Testis (tissue), 2 donors: Measurements from ENCODE around the gene AHCYL2.

Experiments used
- CTCF ChIP-seq, 3 experiments: fragments of 450-650 bp in 2 of 3; fragments of 200-600 bp in 1 of 3; sonication (generic) in 1 of 3; IDR thresholded peaks; one replicate each; pipeline ENCODE4 v1.5.1; 2016 to 2019; ENCODE audit warnings: antibody characterized with exemption in 3 of 3, mild to moderate bottlenecking in 2 of 3, moderate library complexity in 1 of 3
- POLR2A ChIP-seq: fragments of 450-650 bp; IDR thresholded peaks from one replicate; pipeline ENCODE4 v1.6.1; 2017; ENCODE audit warnings: antibody characterized with exemption, mild to moderate bottlenecking, moderate library complexity

GRCh38 chr7:129315960-129316359, 91.1 kb downstream of the AHCYL2 start:
- no peak for TF ChIP-seq CTCF (IDR thresholded peaks at IDR 0.05)
- no peak for TF ChIP-seq POLR2A
